ENCODE data around the gene LRRC45.

Gene LRRC45

DNA sequence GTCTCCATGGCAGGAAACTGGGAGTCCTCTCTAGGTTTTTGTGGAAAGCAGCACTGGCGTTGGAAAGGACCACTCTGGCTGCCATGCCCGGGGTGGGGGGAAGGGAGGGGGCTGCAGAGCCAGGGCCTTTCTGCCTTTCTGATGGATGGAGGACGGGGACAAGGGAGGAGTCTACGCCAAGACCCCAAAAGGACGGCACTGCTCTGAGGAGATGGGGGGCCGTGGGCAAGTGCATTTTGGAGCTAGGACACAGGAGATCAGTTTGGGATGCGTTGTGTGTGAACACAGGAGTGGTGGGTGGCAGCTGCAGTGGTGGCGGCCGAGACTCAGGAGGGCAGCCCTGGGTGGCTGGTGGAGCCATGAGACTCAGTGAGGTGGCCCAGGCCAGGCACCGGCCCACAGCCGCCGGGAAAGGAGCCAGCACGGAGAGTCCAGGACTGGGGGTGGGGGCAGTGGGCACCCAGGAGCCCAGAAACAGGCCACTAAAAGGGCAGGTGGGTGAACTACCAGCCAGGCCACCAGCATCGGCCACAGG is 2.5 kb upstream of the LRRC45 start:
- DNase-seq: no peak

DNA sequence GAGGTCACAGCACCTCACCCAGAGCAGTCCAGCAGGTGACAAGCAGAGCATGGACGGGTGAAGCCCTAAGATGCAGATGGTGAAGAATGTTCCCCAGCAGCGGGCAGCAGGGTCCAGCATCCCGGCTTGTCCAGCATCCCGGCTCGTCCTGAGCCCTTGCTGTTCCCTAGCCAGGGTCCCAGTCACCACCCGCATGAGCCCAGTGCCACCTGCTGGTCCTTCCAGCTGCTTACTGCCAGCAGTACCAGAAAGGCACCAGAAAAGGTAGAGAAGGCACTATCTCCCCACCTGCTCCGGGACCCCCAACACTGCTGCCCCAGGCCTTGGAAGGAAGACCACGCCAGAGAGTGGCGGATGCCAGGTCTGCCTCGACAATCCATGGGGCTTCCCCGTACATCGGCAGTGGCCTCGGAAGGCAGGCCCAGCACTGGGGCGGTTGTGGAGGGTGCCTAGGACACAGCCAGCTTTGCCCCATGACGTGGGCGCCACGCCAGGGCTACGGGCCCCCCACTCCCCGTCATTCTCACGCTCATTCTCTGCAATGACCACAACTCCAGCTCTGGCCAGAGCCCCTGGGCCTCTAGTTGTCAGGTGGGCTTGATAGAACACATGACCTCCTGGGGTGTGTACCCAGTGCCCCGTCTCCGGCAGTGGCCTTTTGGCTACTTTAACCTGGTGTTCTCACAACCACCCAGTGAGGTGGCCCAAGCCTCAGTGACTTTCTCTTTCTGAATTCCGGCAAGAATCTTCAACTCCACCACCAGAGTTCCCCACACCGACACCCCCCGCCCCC is 1.8 kb upstream of the LRRC45 start:
- peak; percentile 63 for DNase-seq

DNA sequence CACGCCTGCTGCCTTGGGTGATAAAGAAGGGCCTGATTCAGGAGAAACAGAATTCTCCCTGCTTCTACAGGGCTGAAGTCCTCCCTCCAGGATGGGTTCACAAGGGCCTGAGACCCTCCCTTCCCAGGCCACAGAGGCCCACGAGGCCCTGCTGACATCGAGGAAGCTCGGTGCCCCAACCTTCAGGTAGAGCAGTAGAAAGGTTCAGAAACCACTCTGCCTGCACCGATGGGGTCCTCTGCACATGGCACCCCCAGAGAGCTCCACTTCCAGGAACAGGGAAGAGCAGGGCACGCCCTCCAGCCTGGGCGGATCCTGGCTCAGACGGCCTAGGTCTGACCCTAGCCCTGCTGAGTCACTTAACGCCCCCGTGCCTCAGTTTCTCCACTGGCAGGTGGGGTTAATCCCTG is 1.2 kb upstream of the LRRC45 start:
- DNase-seq: peak; percentile 30

GRCh38 chr17:82022310-82022980 is 660 bp upstream of the LRRC45 start, which contains the start of gene CENPX:
Gene CENPX, minus strand, starts transcription at chr17:82022878. Its CDS starts 17 bp downstream, at chr17:82022861.
- no peak for DNase-seq

DNA sequence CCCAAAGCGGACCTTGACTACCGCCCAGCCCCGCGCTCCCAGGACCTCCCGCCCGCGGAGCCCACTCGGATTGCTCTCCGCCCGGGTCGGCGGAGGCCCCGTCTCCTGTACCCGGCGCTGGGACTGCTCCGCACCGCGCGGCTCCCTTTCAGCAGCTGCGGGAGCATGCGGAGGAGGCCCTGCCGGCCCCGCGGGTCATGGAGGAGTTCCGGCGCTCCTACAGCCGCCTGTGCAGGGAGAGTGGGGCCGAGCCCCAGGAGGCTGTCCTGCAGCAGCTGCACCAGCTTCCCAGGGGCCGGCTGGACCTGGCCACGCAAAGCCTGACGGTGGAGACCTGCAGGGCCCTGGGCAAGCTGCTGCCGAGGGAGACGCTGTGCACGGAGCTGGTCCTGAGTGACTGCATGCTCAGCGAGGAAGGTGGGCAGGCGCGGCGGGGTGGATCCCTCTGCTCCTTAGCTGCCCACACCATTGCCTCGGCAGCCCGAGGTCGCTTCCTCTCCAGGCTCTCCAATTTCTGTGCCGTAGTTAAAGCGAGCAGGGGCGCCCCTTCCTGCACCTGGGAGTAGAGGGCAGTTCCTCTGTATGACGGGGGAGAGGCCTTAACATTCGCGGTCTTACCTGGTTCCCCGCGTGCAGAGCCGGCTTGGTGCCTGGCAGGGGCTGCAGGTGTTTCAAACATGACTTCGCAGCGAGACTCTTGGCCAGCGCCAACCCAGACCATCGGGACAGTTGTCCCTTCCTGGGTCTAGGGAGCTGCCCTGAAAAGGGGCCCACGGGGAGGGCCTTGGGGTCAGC is 539 bp downstream of the LRRC45 start:
- peak; percentile 35 for DNase-seq

- no peak for DNase-seq
These were observed 1.8 kb downstream of the LRRC45 start for GRCh38 chr17:82024859-82025258.

GRCh38 chr17:82025401-82026107 is 2.4 kb downstream of the LRRC45 start:
- DNase-seq: no peak

- DNase-seq: no peak
These were observed 5.1 kb downstream of the LRRC45 start for GRCh38 chr17:82028246-82028645.

GRCh38 chr17:82028966-82029365 is 5.9 kb downstream of the LRRC45 start:
- DNase-seq: no peak

DNA sequence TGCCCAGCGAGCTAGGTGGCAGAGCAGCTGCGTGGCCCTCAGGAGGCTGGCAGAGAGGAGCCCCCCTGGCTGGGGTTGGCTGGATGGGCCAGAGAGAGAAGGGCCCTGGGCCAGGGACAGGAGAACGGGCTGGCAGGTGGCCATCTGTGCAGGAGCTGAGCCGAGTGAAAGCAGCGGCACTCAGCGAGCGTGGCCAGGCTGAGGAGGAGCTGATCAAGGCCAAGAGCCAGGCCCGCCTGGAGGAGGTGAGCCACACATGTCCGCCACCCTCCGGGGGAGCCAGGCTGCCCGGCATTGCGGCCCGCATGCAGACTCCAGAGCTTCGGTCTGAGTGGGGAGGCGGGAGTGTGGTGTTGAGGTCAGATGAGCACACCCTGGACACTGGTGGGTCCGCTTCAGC is 6.3 kb downstream of the LRRC45 start:
- no peak for DNase-seq

DNA sequence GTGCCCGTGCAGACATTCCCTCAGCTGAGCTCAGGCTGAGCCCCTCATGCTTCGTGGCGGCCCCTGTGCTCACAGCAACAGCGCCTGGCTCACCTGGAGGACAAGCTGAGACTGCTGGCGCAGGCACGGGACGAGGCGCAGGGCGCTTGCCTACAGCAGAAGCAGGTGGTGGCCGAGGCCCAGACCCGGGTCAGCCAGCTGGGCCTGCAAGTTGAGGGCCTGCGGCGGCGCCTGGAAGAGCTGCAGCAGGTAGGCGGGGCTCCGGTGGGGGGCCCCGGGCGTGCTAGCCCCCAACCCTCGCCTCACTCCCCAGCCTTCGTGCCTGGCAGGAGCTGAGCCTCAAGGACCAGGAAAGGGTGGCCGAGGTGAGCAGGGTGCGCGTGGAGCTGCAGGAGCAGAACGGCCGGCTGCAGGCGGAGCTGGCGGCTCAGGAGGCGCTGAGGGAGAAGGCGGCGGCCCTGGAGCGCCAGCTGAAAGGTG is 6.9 kb downstream of the LRRC45 start:
- DNase-seq: no peak

GRCh38 chr17:82030470-82031302 is 7.6 kb downstream of the LRRC45 start:
- DNase-seq: peak; percentile 90

GRCh38 chr17:82031303-82031884 is 8.3 kb downstream of the LRRC45 start, which contains the start of gene RAC3:
Gene RAC3, plus strand, starts transcription at chr17:82031678. Its CDS starts 84 bp downstream, at chr17:82031762.
- no peak for DNase-seq

DNA sequence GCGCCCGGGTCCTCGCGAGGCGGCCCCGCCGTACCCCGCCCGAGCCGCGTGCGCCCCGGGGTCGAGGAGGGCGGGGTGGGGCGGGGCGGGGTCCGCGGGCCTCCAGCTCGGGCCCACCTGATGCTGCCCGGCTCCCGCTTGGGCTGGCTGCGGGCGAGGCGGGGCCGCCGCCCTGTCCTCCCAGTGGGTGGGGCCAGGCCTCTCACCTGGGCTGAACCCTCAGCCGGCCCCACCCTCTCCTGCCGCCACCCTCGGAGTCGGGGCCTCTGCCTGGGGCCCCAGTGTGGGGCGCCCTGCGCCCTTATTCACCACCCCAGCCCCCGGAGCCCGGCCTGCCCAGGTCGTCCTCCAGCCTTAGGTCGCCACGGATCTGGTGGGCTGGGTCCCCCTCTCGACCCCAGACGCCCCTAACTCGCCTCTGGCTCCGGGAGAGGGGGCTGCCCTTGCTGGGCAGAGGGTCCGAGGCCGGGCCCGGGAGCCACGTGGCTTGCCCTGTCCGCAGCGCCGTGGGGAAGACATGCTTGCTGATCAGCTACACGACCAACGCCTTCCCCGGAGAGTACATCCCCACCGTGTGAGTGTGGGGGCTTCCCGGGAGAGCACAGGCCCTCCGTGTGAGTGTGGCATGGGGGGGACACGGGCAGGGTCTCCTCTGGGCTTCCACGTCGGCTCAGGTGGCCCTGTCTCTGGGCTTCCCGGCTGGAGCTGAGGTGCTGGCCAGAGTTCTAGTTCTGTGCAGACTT is 9.0 kb downstream of the LRRC45 start:
- peak; percentile 60 for DNase-seq

- no peak for DNase-seq
These were observed 10.4 kb downstream of the LRRC45 start for GRCh38 chr17:82033359-82034085.

DNA sequence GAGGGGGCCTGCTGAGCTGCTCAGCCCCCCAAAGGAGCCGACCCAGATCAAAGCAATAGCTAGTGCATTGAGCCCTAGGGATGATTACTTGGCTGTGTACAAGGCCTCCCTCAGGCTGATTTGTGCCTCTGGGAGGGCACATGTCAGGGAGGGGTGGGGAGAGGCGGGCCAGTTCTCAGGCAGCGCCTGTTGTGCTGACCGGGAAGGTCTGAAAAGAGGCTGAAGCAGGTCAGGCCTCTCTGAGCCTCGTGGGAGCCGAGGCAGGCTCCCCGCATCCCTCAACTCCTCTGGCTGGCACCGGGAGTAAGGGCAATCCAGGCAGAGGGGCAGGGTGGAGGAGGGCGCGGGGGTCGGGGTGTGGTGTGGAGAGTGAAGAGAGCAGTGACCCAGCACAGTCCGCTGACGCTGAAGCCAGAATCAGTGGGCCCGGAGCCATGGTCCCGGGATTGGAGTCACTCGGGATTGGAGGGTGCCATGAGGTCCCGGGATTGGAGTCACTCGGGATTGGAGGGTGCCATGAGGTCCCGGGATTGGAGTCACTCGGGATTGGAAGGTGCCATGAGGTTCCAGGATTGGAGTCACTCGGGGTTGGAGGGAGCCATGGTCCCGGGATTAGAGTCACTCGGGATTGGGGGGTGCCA is 11.4 kb downstream of the LRRC45 start:
- no peak for DNase-seq

GRCh38 chr17:82035488-82035887 is 12.4 kb downstream of the LRRC45 start:
- DNase-seq: no peak

GRCh38 chr17:82035956-82036633 is 13.0 kb downstream of the LRRC45 start:
- DNase-seq: no peak
